Lower leg skin (tissue), 3 donors: ENCODE results near the gene CENPP.

Experiments used
- CTCF ChIP-seq, 3 donors: fragments of 450-650 bp; IDR thresholded peaks; one replicate each; pipeline ENCODE4 v1.5.1; 2016; ENCODE audit warnings: antibody characterized with exemption in 3 of 3, mild to moderate bottlenecking in 3 of 3, moderate library complexity in 2 of 3
- POLR2A ChIP-seq, 2 donors: fragments of 450-650 bp; IDR thresholded peaks; one replicate each; pipeline ENCODE4 v1.6.1; 2016 to 2017; ENCODE audit warnings: antibody characterized with exemption in 2 of 2, mild to moderate bottlenecking in 1 of 2, moderate library complexity in 1 of 2

GRCh38 chr9:92614763-92615461 lies 289.2 kb downstream of the CENPP start:
- TF ChIP-seq POLR2A (IDR thresholded peaks at IDR 0.05), result no peak
- TF ChIP-seq CTCF (IDR thresholded peaks at IDR 0.05), result no peak
